Measurements from ENCODE around the gene MREG.
A peak's percentile ranks its signal among the peaks of the same experiment; 100 is the strongest.

MREG gene

DNA sequence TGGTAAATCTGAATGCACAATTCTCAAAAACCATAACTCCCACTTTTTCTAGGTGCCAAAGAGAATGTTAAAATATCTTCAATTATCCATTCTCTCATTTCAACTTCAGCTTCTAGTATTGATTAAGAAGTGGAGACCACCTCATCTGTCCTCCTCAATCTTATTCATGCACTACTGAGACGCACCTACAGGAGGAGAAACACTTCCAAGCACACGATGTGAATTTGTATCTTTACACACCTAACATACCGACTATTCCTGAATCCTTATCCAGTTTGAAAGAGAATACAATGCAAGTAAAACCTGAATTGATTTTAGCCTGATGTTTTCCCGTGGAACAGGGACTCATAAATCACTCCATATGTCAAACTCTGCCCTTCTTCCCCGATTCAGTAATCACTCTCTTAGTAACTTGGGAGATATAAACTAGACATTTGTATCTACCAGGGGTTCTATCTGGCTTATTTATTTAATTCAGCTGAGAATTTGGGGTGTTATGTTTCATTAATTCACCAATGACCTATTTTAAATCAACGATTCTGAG is 101.0 kb downstream of the MREG start:
- TF ChIP-seq, protein P1, sequence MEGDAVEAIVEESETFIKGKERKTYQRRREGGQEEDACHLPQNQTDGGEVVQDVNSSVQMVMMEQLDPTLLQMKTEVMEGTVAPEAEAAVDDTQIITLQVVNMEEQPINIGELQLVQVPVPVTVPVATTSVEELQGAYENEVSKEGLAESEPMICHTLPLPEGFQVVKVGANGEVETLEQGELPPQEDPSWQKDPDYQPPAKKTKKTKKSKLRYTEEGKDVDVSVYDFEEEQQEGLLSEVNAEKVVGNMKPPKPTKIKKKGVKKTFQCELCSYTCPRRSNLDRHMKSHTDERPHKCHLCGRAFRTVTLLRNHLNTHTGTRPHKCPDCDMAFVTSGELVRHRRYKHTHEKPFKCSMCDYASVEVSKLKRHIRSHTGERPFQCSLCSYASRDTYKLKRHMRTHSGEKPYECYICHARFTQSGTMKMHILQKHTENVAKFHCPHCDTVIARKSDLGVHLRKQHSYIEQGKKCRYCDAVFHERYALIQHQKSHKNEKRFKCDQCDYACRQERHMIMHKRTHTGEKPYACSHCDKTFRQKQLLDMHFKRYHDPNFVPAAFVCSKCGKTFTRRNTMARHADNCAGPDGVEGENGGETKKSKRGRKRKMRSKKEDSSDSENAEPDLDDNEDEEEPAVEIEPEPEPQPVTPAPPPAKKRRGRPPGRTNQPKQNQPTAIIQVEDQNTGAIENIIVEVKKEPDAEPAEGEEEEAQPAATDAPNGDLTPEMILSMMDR (conservative IDR thresholded peaks at IDR 0.05; ENCODE audit: low read length), result 0 out of 2 replicates have a peak, but pooled peaks have one; percentile 6

DNA sequence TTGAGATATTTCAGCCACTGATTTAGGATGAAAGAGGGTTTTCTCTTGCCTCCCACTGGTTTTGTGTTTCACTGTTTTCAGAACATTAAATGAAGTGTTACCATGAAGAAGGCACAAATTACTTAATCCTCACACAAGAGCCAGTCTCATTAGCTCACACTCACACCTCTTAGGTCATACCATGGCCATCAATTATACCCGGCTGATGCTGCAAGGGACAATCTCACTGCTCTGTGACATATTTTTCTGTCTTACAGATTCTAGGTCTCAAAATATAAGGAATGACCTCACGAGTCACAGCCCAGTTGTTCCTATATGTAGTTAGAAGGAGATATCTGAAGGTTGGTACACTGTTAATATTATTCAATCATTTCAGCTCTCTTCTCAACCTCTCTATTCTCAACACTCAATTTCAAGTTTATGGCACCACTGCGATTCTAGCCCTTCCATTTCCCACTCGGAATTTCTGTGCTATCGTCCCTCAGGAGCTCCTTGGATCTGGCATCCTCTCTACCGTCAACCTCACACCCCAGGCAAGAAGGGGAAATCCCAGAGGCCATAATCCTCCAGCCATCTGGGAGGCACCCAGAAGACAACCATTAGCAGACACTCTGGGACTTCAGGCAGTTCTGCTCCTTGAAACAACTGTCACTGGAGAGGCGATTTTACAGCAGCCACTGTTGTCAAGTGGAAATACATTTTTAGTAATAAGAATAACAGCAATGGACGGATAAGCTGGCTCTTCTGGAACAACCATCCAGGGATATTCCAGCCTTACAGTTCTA is 101.9 kb downstream of the MREG start:
- no peak for DNase-seq (ENCODE audit: low read depth)
- H3K4me3 ChIP-seq (ENCODE audit: low read length), result no peak overlapping the region
- TF ChIP-seq, protein P1 (conservative IDR thresholded peaks at IDR 0.05; ENCODE audit: low read length), result no peak

More for the DNA sequence above, 101.0 kb downstream of the MREG start:
- DNase-seq (ENCODE audit: low read depth), result no peak
- H3K4me3 ChIP-seq (ENCODE audit: low read length), result no peak overlapping the region

GRCh38 chr2:215910180-215910579 is 103.2 kb downstream of the MREG start:
- TF ChIP-seq, protein P1 (conservative IDR thresholded peaks at IDR 0.05; ENCODE audit: low read length), result no peak
- no peak for DNase-seq (ENCODE audit: low read depth)
- no peak overlapping the region for H3K4me3 ChIP-seq (ENCODE audit: low read length)

GRCh38 chr2:215907147-215907546 is 106.2 kb downstream of the MREG start:
- H3K4me3 ChIP-seq (ENCODE audit: low read length), result no peak overlapping the region
- DNase-seq (ENCODE audit: low read depth), result no peak
- TF ChIP-seq, protein P1 (conservative IDR thresholded peaks at IDR 0.05; ENCODE audit: low read length), result no peak

- TF ChIP-seq, protein P1 (conservative IDR thresholded peaks at IDR 0.05; ENCODE audit: low read length), result no peak
- no peak overlapping the region for H3K4me3 ChIP-seq (ENCODE audit: low read length)
- DNase-seq (ENCODE audit: low read depth), result no peak
Observed at GRCh38 chr2:215906458-215906857, 106.9 kb downstream of the MREG start.

- DNase-seq (ENCODE audit: low read depth), result no peak
- H3K4me3 ChIP-seq (ENCODE audit: low read length), result no peak overlapping the region
- TF ChIP-seq, protein P1 (conservative IDR thresholded peaks at IDR 0.05; ENCODE audit: low read length), result no peak
Observed at GRCh38 chr2:215905691-215906090, 107.7 kb downstream of the MREG start.

GRCh38 chr2:215904101-215904500 is 109.2 kb downstream of the MREG start:
- TF ChIP-seq, protein P1 (conservative IDR thresholded peaks at IDR 0.05; ENCODE audit: low read length), result no peak
- DNase-seq (ENCODE audit: low read depth), result peak; percentile 68
- H3K4me3 ChIP-seq (ENCODE audit: low read length), result no peak overlapping the region

Data from AG10803 (cell line).